ENCODE data around the gene ZC2HC1B.

The ZC2HC1B gene

DNA sequence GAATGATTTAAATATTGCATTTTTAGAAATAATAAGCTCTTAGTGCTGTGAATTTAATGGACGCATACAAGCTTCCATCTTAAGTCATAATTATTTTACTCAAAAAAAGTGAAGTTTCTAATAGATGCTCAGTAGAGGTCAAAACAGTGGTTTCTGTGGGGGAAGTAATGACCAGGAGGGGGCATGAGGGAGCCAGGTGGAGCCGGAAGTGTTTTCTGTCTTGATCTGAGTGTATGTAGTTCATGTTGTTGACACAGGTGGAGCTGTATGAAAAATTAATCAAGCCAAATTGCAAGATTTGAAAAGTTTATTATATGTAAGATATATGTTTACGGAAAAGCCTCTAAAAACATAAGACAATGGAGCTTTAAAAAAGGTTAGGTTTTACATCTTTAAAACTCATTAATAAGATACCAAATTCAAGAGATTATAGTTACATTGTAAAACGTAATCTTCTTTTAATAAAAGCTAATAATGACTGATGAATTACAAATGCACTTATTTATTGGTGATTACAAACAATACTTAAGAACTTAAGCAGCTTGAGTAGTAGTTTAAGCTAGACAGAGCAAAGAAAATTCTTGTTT, 75.8 kb downstream of the ZC2HC1B start:
- H3K4me3 ChIP-seq (replicated peaks; ENCODE audit: insufficient read depth, low read length) = no peak overlapping the region
- TF ChIP-seq SPI1 (IDR thresholded peaks at IDR 0.05; ENCODE audit: borderline replicate concordance, low read depth) (no peak), GABPA (IDR thresholded peaks at IDR 0.05; ENCODE audit: low read depth) (no peak), POLR2AphosphoS5 (IDR thresholded peaks at IDR 0.05; ENCODE audit: low read depth) (no peak)
- TF ChIP-seq, protein P1, sequence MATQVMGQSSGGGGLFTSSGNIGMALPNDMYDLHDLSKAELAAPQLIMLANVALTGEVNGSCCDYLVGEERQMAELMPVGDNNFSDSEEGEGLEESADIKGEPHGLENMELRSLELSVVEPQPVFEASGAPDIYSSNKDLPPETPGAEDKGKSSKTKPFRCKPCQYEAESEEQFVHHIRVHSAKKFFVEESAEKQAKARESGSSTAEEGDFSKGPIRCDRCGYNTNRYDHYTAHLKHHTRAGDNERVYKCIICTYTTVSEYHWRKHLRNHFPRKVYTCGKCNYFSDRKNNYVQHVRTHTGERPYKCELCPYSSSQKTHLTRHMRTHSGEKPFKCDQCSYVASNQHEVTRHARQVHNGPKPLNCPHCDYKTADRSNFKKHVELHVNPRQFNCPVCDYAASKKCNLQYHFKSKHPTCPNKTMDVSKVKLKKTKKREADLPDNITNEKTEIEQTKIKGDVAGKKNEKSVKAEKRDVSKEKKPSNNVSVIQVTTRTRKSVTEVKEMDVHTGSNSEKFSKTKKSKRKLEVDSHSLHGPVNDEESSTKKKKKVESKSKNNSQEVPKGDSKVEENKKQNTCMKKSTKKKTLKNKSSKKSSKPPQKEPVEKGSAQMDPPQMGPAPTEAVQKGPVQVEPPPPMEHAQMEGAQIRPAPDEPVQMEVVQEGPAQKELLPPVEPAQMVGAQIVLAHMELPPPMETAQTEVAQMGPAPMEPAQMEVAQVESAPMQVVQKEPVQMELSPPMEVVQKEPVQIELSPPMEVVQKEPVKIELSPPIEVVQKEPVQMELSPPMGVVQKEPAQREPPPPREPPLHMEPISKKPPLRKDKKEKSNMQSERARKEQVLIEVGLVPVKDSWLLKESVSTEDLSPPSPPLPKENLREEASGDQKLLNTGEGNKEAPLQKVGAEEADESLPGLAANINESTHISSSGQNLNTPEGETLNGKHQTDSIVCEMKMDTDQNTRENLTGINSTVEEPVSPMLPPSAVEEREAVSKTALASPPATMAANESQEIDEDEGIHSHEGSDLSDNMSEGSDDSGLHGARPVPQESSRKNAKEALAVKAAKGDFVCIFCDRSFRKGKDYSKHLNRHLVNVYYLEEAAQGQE (IDR thresholded peaks at IDR 0.05; ENCODE audit: insufficient replicate concordance, low read depth) = no peak
- TF ChIP-seq, protein P2, sequence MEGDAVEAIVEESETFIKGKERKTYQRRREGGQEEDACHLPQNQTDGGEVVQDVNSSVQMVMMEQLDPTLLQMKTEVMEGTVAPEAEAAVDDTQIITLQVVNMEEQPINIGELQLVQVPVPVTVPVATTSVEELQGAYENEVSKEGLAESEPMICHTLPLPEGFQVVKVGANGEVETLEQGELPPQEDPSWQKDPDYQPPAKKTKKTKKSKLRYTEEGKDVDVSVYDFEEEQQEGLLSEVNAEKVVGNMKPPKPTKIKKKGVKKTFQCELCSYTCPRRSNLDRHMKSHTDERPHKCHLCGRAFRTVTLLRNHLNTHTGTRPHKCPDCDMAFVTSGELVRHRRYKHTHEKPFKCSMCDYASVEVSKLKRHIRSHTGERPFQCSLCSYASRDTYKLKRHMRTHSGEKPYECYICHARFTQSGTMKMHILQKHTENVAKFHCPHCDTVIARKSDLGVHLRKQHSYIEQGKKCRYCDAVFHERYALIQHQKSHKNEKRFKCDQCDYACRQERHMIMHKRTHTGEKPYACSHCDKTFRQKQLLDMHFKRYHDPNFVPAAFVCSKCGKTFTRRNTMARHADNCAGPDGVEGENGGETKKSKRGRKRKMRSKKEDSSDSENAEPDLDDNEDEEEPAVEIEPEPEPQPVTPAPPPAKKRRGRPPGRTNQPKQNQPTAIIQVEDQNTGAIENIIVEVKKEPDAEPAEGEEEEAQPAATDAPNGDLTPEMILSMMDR (IDR thresholded peaks at IDR 0.05; ENCODE audit: insufficient read depth, low read length) = peak; percentile 41
- no peak overlapping the region for H3K27ac ChIP-seq (replicated peaks)
- no peaks in the 10 kb centered on the region for H3K27me3 ChIP-seq (ENCODE audit: insufficient read depth, poor library complexity, severe bottlenecking)
- peak; percentile 48 to 71 for DNase-seq (ENCODE audit: low read depth in 1 of 2, low spot score in 1 of 2)

DNA sequence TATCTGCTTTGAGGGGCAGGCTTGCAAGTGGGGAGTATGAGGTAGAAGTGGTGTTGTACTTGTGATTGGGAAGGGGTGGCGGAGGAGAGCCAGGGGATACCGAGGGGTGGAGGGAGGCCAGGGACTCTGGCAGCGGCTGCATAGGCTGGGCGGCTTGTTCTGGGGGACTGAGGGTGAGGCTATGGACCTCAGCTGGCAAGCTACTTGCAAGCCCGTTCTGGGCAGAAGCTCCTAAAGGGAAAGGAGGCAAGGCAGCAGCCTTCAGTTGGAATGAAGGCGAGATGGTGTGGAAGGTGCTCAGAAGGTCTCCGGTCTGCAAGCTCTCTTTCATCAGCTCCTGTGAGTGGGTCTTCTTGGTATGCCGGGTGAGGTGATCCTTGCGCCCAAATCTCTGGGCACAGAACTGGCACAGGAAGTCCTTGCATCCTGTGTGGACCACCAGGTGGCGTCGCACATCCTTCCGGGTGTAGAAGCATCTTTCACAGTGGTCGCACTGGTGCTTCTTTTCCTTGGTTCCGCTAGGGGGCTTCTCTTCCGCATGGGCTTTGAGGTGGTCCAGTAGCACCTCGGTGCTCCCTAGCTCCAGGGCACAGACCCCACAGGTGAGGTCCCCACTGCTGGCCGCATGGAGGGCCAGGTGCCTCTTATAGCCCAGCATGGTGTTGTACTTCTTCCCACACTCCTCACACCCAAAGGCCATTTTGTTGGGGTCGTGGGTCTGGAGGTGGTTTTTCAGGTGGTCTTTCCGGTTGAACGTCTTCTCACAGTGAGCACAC, 77.8 kb downstream of the ZC2HC1B start:
- no peak overlapping the region for H3K4me3 ChIP-seq (replicated peaks; ENCODE audit: insufficient read depth, low read length)
- H3K27ac ChIP-seq (replicated peaks) = no peak overlapping the region
- TF ChIP-seq GABPA (IDR thresholded peaks at IDR 0.05; ENCODE audit: low read depth) = no peak
- peak; percentile 45; the same call in 1 of the 2 replicates for TF ChIP-seq SPI1 (IDR thresholded peaks at IDR 0.05; ENCODE audit: borderline replicate concordance, low read depth)
- TF ChIP-seq, protein P2 (IDR thresholded peaks at IDR 0.05; ENCODE audit: insufficient read depth, low read length) = peak; percentile 62
- peak; percentile 50 to 64 for DNase-seq (ENCODE audit: low read depth in 1 of 2, low spot score in 1 of 2)
- no peaks in the 10 kb centered on the region for H3K27me3 ChIP-seq (ENCODE audit: insufficient read depth, poor library complexity, severe bottlenecking)

DNA sequence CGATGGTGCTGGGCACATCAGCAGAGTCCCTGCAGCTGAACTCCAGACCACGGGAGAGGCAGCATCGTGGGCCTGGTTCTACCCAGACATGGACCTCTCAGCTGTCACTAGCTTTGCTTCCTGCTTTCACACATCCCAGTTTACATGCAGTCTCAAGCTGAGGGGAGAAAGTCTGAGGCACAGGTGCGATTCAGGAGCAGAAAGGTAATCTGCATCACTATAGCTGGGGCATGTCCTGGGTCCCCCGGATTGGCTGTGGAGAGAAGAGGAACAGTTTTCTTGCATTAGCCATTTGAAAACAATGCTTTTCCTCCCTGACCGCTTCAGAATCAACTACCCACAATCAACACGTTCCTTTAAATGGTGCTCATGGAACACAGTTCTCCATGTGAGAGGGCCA, 83.9 kb downstream of the ZC2HC1B start:
- Histone ChIP-seq H3K27ac (replicated peaks) (no peak overlapping the region), H3K27me3 (ENCODE audit: insufficient read depth, poor library complexity, severe bottlenecking) (no peaks in the 10 kb centered on the region), H3K4me3 (replicated peaks; ENCODE audit: insufficient read depth, low read length) (no peak overlapping the region)
- no peak for DNase-seq (ENCODE audit: low read depth in 1 of 2, low spot score in 1 of 2)
- TF ChIP-seq POLR2AphosphoS5 (IDR thresholded peaks at IDR 0.05; ENCODE audit: low read depth) (no peak), SPI1 (IDR thresholded peaks at IDR 0.05; ENCODE audit: borderline replicate concordance, low read depth) (no peak), GABPA (IDR thresholded peaks at IDR 0.05; ENCODE audit: low read depth) (no peak)
- TF ChIP-seq, protein P1 (IDR thresholded peaks at IDR 0.05; ENCODE audit: insufficient replicate concordance, low read depth) = no peak
- TF ChIP-seq, protein P2 (IDR thresholded peaks at IDR 0.05; ENCODE audit: insufficient read depth, low read length) = no peak
